ENCODE data around the gene FBXL19. TPM values are rescaled to one million over a fixed set of nuclear protein-coding genes. Genes with fewer than 3 reads are reported as not detected.

The FBXL19 gene
- total and polyA plus RNA-seq, 2 experiments from 2014 or later, result 2.1 to 19.4 TPM

- no peaks in the 10 kb centered on the region for H3K9me2 ChIP-seq (replicated peaks; ENCODE audit: insufficient read depth)
- H3K79me2 ChIP-seq, result no peaks in the 10 kb centered on the region
- no peaks in the 10 kb centered on the region for H3K4me1 ChIP-seq (ENCODE audit: insufficient read depth)
- H3K27ac ChIP-seq, result no peak overlapping the region
- H3K36me3 ChIP-seq (replicated peaks; ENCODE audit: insufficient read depth, low read depth), result no peaks in the 10 kb centered on the region
- no peak overlapping the region for H2AFZ ChIP-seq
- H3K9me3 ChIP-seq (ENCODE audit: low read depth), result no peaks in the 10 kb centered on the region
- no peaks in the 10 kb centered on the region for H3K27me3 ChIP-seq
- no peaks in the 10 kb centered on the region for H4K20me1 ChIP-seq (ENCODE audit: insufficient read depth, poor library complexity, severe bottlenecking)
- H3K4me3 ChIP-seq, result no peak overlapping the region
- 96% methylated on average over 6 of the region's 6 CpGs for whole genome bisulfite sequencing (ENCODE audit: low lambda C conversion rate, missing lambda C conversion rate)
- no peak overlapping the region for H3K4me2 ChIP-seq
- TF ChIP-seq CTCF (IDR thresholded peaks at IDR 0.05; ENCODE audit: poor library complexity) (no peak), EZH2phosphoT487 (IDR thresholded peaks at IDR 0.05; ENCODE audit: low read depth, severe bottlenecking, unreplicated experiment) (no peak)
- DNase-seq (ENCODE audit: low spot score), result no peak
Observed at GRCh38 chr16:30974348-30974747, 51.0 kb downstream of the FBXL19 start.

GRCh38 chr16:30976486-30976885 is 53.1 kb downstream of the FBXL19 start:
- WGBS (ENCODE audit: low lambda C conversion rate, missing lambda C conversion rate), result 97% methylated on average over 4 of the region's 4 CpGs
- no peak for DNase-seq (ENCODE audit: low spot score)
- no peak overlapping the region for H3K4me3 ChIP-seq
- no peak overlapping the region for H3K4me2 ChIP-seq
- H3K4me1 ChIP-seq (ENCODE audit: insufficient read depth), result no peaks in the 10 kb centered on the region
- H3K9me2 ChIP-seq (replicated peaks; ENCODE audit: insufficient read depth), result no peaks in the 10 kb centered on the region
- H4K20me1 ChIP-seq (ENCODE audit: insufficient read depth, poor library complexity, severe bottlenecking), result no peaks in the 10 kb centered on the region
- H3K27me3 ChIP-seq, result no peaks in the 10 kb centered on the region
- H3K79me2 ChIP-seq, result no peaks in the 10 kb centered on the region
- no peak for TF ChIP-seq EZH2phosphoT487 (IDR thresholded peaks at IDR 0.05; ENCODE audit: low read depth, severe bottlenecking, unreplicated experiment)
- no peak for TF ChIP-seq CTCF (IDR thresholded peaks at IDR 0.05; ENCODE audit: poor library complexity)
- H3K27ac ChIP-seq, result no peak overlapping the region
- no peaks in the 10 kb centered on the region for H3K9me3 ChIP-seq (ENCODE audit: low read depth)
- no peaks in the 10 kb centered on the region for H3K36me3 ChIP-seq (replicated peaks; ENCODE audit: insufficient read depth, low read depth)
- H2AFZ ChIP-seq, result no peak overlapping the region

- no peaks in the 10 kb centered on the region for H3K4me1 ChIP-seq (ENCODE audit: insufficient read depth)
- TF ChIP-seq EZH2 (IDR thresholded peaks at IDR 0.05; ENCODE audit: borderline replicate concordance) (no peak), EZH2phosphoT487 (IDR thresholded peaks at IDR 0.05; ENCODE audit: low read depth, severe bottlenecking, unreplicated experiment) (no peak), CTCF (IDR thresholded peaks at IDR 0.05; ENCODE audit: poor library complexity) (peak; percentile 7)
- 88% methylated on average over 17 of the region's 17 CpGs for WGBS (ENCODE audit: low lambda C conversion rate, missing lambda C conversion rate)
- H3K79me2 ChIP-seq, result no peaks in the 10 kb centered on the region
- no peak overlapping the region for H2AFZ ChIP-seq
- no peak for DNase-seq (ENCODE audit: low spot score)
- no peaks in the 10 kb centered on the region for H3K36me3 ChIP-seq (replicated peaks; ENCODE audit: insufficient read depth, low read depth)
- H3K4me3 ChIP-seq, result no peak overlapping the region
- no peaks in the 10 kb centered on the region for H4K20me1 ChIP-seq (ENCODE audit: insufficient read depth, poor library complexity, severe bottlenecking)
- no peaks in the 10 kb centered on the region for H3K9me3 ChIP-seq (ENCODE audit: low read depth)
- no peaks in the 10 kb centered on the region for H3K27me3 ChIP-seq
- H3K4me2 ChIP-seq, result no peak overlapping the region
- H3K9me2 ChIP-seq (replicated peaks; ENCODE audit: insufficient read depth), result no peaks in the 10 kb centered on the region
- H3K27ac ChIP-seq, result no peak overlapping the region
Observed at GRCh38 chr16:30977502-30977901, 54.1 kb downstream of the FBXL19 start.

Measured in hepatocyte (in vitro differentiated cells).